Right forelimb (tissue), 1 donor: ENCODE data around the gene PTPN7.
A peak's percentile ranks its signal among the peaks of the same experiment; 100 is the strongest.
"Not testable (repeated sequence)": the region's sequence is repeated elsewhere in the genome, so short reads cannot be mapped to it uniquely, and the experiment has no call there.

Source experiments
- DNase-seq: peaks from one replicate; pipeline ENCODE4 v3.0.0-alpha.2; 2018

PTPN7 gene

GRCh38 chr1:202189001-202189790 is 28.8 kb upstream of the PTPN7 start:
- DNase-seq = peak; percentile 80

GRCh38 chr1:202187697-202188407 is 27.4 kb upstream of the PTPN7 start:
- no peak for DNase-seq

- DNase-seq = no peak
Observed at GRCh38 chr1:202187041-202187671, 26.8 kb upstream of the PTPN7 start.

GRCh38 chr1:202186327-202186726 is 25.9 kb upstream of the PTPN7 start:
- no peak for DNase-seq

- DNase-seq = peak; percentile 83
Observed at GRCh38 chr1:202184750-202185460, 24.5 kb upstream of the PTPN7 start.

- no peak for DNase-seq
Observed at GRCh38 chr1:202182040-202182877, 21.9 kb upstream of the PTPN7 start.

- DNase-seq = no peak
Observed at GRCh38 chr1:202181586-202181985, 21.2 kb upstream of the PTPN7 start.

GRCh38 chr1:202180751-202181139 is 20.3 kb upstream of the PTPN7 start:
- DNase-seq = not testable (repeated sequence)

GRCh38 chr1:202179828-202180750 is 19.7 kb upstream of the PTPN7 start:
- DNase-seq = no peak

GRCh38 chr1:202176949-202177927 is 16.8 kb upstream of the PTPN7 start:
- DNase-seq = no peak

- DNase-seq = no peak
Observed at GRCh38 chr1:202173993-202174392, 13.6 kb upstream of the PTPN7 start.

GRCh38 chr1:202172015-202172355 is 11.6 kb upstream of the PTPN7 start:
- no peak for DNase-seq

GRCh38 chr1:202171292-202172014 is 11.1 kb upstream of the PTPN7 start:
- no peak for DNase-seq

- no peak for DNase-seq
Observed at GRCh38 chr1:202170726-202171125, 10.3 kb upstream of the PTPN7 start.

- no peak for DNase-seq
Observed at GRCh38 chr1:202168861-202169260, 8.5 kb upstream of the PTPN7 start.

GRCh38 chr1:202167708-202168415 is 7.5 kb upstream of the PTPN7 start:
- DNase-seq = peak; percentile 84

- not testable (repeated sequence) for DNase-seq
Observed at GRCh38 chr1:202167054-202167453, 6.7 kb upstream of the PTPN7 start.
